SK-N-MC (cell line): ENCODE measurements around the gene CALN1.

Source experiments
- EZH2 ChIP-seq: fragments of 200-600 bp; sonication (generic); IDR thresholded peaks from one replicate; pipeline ENCODE4 v1.6.1; 2017; ENCODE audit warnings: antibody characterized with exemption
- FOXP2 ChIP-seq: optimal IDR thresholded peaks from 2 replicates; pipeline ENCODE3; 2011; ENCODE audit warnings: mild to moderate bottlenecking, moderate library complexity; ENCODE audit not compliant: insufficient read depth; ENCODE audit errors: extremely low read length, control extremely low read depth
- POLR2AphosphoS5 ChIP-seq: IDR thresholded peaks from 2 replicates; pipeline ENCODE4 v1.6.1; 2012; ENCODE audit warnings: mild to moderate bottlenecking, low read depth, low read length, borderline replicate concordance

DNA sequence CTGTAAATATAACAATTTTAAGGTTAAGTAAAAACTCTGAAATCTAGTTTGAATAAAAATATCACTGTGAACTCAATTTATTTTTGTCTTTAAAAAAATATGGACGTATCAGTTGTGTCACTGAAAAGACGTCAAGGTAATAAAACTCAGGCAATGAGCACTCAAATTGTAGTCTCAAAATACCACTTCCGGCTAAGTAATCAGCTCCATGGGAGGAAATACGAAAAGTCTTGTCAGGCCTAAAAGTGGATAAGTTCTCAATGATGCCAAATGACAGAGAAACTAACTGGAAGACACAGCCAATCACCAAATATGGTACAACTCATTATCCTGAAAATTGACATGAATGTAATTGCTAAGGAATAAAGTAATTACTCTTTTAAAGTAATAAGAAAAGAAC, 719 bp downstream of the CALN1 start:
- TF ChIP-seq POLR2AphosphoS5: no peak
- TF ChIP-seq EZH2: no peak
- TF ChIP-seq FOXP2: no peak
